AG04449 (cell line): ENCODE data around the gene MOCS1.

Source experiments
- CTCF ChIA-PET: fragments of 350-600 bp; formaldehyde crosslinking; extraction: SDS; loops from one replicate; lab custom pipeline; 2021; ENCODE audit warnings: antibody characterized with exemption; lab: Yijun Ruan, JAX
- POLR2A ChIA-PET: fragments of 400-600, 350-600 bp; formaldehyde crosslinking; extraction: SDS; loops from one replicate; lab custom pipeline; 2020; ENCODE audit warnings: antibody characterized with exemption, inconsistent platforms; lab: Yijun Ruan, JAX
- DNase-seq: peaks from one replicate; pipeline ENCODE4 v3.0.0-alpha.2; 2010; ENCODE audit warnings: low read depth, low spot score
- H3K4me3 ChIP-seq: 2 replicates; pipeline ENCODE4 v1.5.1; 2011; ENCODE audit warnings: low read depth, mild to moderate bottlenecking, control low read depth, low read length
- CTCF ChIP-seq: IDR thresholded peaks from one replicate; pipeline ENCODE4 v1.5.1; 2011; ENCODE audit warnings: mild to moderate bottlenecking, moderate library complexity, low read length, control low read depth, inconsistent platforms; ENCODE audit not compliant: insufficient read depth; ENCODE audit errors: missing control alignments

The MOCS1 gene

GRCh38 chr6:39917981-39918380 lies 16.3 kb downstream of the MOCS1 start:
- ChIA-PET POLR2A (no interaction called here), CTCF (no interaction called here)
- no peak overlapping the region for H3K4me3 ChIP-seq
- TF ChIP-seq CTCF = no peak
- DNase-seq = no peak

DNA sequence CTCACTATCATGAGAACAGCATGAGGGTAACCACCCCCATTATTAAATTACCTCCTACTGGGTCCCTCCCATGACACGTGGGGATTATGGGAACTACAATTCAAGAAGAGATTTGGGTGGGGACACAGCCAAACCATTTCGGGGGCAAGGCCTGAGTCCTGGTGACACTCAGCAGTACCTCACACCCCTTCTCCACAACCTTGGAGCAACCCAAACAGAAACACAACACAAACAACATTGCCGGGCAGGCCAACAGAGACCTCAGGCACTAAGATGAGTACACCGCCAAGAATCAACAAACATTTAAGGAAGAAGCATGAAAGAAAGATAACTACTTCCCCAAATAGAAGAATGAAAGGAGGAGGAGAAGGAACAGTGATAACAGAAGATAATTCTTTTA lies 16.9 kb downstream of the MOCS1 start:
- no peak overlapping the region for H3K4me3 ChIP-seq
- CTCF ChIA-PET = no interaction called here
- POLR2A ChIA-PET = no interaction called here
- DNase-seq = no peak
- no peak for TF ChIP-seq CTCF

DNA sequence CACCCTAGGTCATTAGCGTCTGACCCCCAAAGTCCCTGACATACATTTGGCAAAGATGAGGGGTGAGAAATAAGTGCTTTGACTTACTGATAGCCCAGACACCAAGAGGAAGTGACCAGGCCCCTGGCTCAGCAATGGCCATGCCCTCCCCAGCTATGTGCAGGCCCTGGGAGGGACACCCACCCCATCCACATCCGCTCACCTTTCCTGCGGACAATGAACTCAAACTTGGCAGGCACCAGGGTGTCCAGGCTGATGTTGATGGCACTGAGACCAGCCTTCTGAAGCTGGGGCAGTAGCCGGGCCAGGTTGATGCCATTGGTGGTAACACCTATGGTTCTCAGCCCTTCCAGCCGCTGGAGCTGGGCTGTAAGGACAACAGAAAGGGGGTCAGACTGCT lies 18.4 kb downstream of the MOCS1 start:
- H3K4me3 ChIP-seq = no peak overlapping the region
- ChIA-PET POLR2A (no interaction called here), CTCF (interaction anchor here (0.9 kb wide), 1 partner anchor 554 kb away, joined by 4 read pairs; no protein-coding TSS in a partner anchor)
- no peak for DNase-seq
- no peak for TF ChIP-seq CTCF

DNA sequence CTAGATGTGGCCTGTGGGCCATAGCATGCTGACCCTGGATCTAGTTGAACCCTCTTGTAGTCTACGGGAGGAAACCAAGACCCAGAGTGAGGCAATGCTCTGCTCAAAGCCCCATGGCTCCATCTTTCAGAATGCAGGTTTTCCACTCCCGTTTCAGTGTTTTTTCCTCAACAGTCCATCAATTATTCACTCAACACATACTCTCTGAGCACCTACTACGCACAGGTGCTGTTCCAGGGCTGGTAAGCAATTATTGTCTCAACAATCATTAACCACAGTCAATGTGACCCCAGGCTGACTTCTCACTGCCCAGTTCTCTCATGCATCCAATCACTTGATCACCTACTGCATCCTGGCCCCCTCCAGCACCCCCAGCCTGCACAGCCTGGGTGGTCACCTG lies 20.0 kb downstream of the MOCS1 start:
- ChIA-PET CTCF (no interaction called here), POLR2A (no interaction called here)
- TF ChIP-seq CTCF = no peak
- H3K4me3 ChIP-seq = no peak overlapping the region
- DNase-seq = no peak

- no peak for DNase-seq
- CTCF ChIA-PET = no interaction called here
- no peak overlapping the region for H3K4me3 ChIP-seq
- no peak for TF ChIP-seq CTCF
- POLR2A ChIA-PET = no interaction called here
These were observed 20.8 kb downstream of the MOCS1 start for GRCh38 chr6:39913391-39913916.

DNA sequence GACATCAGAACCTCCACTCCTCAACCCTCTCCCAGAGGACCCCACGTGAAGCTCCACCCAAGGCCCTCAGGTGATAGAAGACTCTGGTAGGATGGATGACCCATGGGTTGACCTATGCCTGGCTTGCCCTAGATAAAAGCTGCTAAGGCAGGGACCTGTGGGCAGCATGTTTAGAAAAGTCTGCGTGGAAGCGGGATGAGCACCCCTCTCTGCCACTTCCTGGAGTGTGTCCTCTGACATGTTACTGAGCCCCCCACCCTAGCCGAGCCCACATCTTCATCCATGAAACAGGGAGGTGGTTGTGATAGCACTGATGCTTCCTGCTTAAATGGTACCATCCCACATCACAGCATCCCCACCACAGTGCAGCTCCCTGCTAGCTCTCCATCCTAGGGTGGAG lies 21.8 kb downstream of the MOCS1 start:
- H3K4me3 ChIP-seq = no peak overlapping the region
- CTCF ChIA-PET = interaction anchor here (1.9 kb wide), 1 partner anchor 21 kb away, joined by 5 read pairs; no protein-coding TSS in a partner anchor
- TF ChIP-seq CTCF = no peak
- DNase-seq = no peak
- POLR2A ChIA-PET = no interaction called here
